ENCODE results near the gene KDM3B. TPM values are rescaled to one million over a fixed set of nuclear protein-coding genes. Genes with fewer than 3 reads are reported as not detected.

Gene KDM3B
- 40.0 and 64.7 TPM in 2 replicates for total RNA-seq

GRCh38 chr5:138352071-138352721 is at the start of gene KDM3B:
Gene KDM3B (plus strand): TSS chr5:138352685. CDS start chr5:138352796, 111 bp downstream.

GRCh38 chr5:138331449-138332368 is 20.8 kb upstream of the KDM3B start, which contains the start of gene CDC25C:
Gene CDC25C (minus strand): TSS chr5:138331804. CDS start chr5:138331180, 624 bp downstream.

GRCh38 chr5:138337685-138338410 is 14.6 kb upstream of the KDM3B start, which contains the start of gene FAM53C:
Gene FAM53C (plus strand): TSS chr5:138338266. CDS start chr5:138341336, 3,070 bp downstream.

GRCh38 chr5:138438724-138439476 is 86.4 kb downstream of the KDM3B start, which contains the start of gene REEP2:
Gene REEP2 (plus strand): TSS chr5:138439057. CDS start chr5:138439209, 152 bp downstream.

GRCh38 chr5:138465261-138466124 is 113.0 kb downstream of the KDM3B start, which contains the start of gene EGR1:
Gene EGR1 (plus strand): TSS chr5:138465479. CDS start chr5:138465762, 283 bp downstream.

Other genes with a start within 250 kb of the KDM3B start
- gene NME5, start 213.3 kb upstream of the KDM3B start, total RNA-seq = under 0.01 and 1.9 TPM in 2 replicates
- 13.3 and 22.1 TPM in 2 replicates for gene BRD8, start 174.1 kb upstream of the KDM3B start, total RNA-seq
- 0.07 and 0.34 TPM in 2 replicates for gene KIF20A, start 173.6 kb upstream of the KDM3B start, total RNA-seq
- 31.4 and 32.7 TPM in 2 replicates for gene CDC23, start 139.4 kb upstream of the KDM3B start, total RNA-seq
- not detected in 2 replicates for gene GFRA3, start 78.1 kb upstream of the KDM3B start, total RNA-seq
- gene CDC25C, start 20.9 kb upstream of the KDM3B start, total RNA-seq = 0.07 and 0.34 TPM in 2 replicates
- gene FAM53C, start 14.4 kb upstream of the KDM3B start, total RNA-seq = 22.2 and 25.4 TPM in 2 replicates
- gene REEP2, start 86.4 kb downstream of the KDM3B start, total RNA-seq = 0.34 and 2.8 TPM in 2 replicates
- 11.3 and 45.4 TPM in 2 replicates for gene EGR1, start 112.8 kb downstream of the KDM3B start, total RNA-seq
- gene ETF1, start 190.6 kb downstream of the KDM3B start, total RNA-seq = 211 and 273 TPM in 2 replicates
- 875 and 937 TPM in 2 replicates for gene HSPA9, start 222.7 kb downstream of the KDM3B start, total RNA-seq

All from nasal cavity respiratory epithelium epithelial cell of viscerocranial mucosa (primary cell).